ENCODE data around the gene INPP4B. TPM values are rescaled to one million over a fixed set of nuclear protein-coding genes. Genes with fewer than 3 reads are reported as not detected.

INPP4B gene
- total RNA-seq, 1 experiment from 2014 or later: 0.07 TPM

DNA sequence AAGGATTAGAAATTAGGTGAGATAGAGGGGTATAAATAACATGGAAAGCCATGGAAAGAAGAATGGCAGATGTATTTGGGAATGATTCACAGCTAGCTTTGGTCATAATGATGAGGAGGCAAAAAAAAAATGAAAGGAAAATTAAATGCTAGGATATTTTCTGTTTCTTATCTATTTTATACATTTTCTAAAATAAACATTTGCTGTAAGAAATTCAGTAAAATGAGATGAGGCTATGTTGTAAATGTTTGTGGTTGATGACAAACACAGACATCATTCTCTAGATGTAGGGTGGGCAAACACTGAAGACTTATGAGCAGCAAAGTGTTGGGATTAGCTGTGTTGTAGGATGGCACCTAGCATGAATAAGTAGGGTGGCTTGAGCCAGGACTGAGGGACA is 802.6 kb downstream of the INPP4B start:
- Mint-ChIP-seq H3K27me3 (ENCODE audit: low read depth) (no peaks in the 10 kb centered on the region), H3K9me3 (no peaks in the 10 kb centered on the region; a peak in 1 of 5 replicates), H3K4me3 (no peak overlapping the region), H3K27ac (no peak overlapping the region), H3K4me1 (peaks cover 32 to 33% of the 10 kb centered on the region in 2 experiments), H3K36me3 (ENCODE audit: insufficient read depth in 1 of 3, low read depth in 3 of 3) (no peaks in the 10 kb centered on the region)
- Histone ChIP-seq H4K91ac (ENCODE audit: insufficient read length, low read depth, low read length) (no peak overlapping the region), H2AK5ac (ENCODE audit: insufficient read length, low read length) (no peak overlapping the region), H3K27me3 (ENCODE audit: insufficient read depth, low read length) (no peaks in the 10 kb centered on the region), H3K23me2 (ENCODE audit: insufficient read length, low read depth, low read length, poor library complexity, severe bottlenecking) (no peaks in the 10 kb centered on the region), H3K9me3 (ENCODE audit: control insufficient read depth, low read depth, low read length) (no peaks in the 10 kb centered on the region), H2AFZ (ENCODE audit: low read length) (no peak overlapping the region), H3K9ac (ENCODE audit: extremely low read depth, insufficient read length, low read length) (no peak overlapping the region), H4K8ac (replicated peaks; ENCODE audit: insufficient read length, low read depth, low read length) (no peak overlapping the region), H3T11ph (ENCODE audit: low read length) (no peak overlapping the region), H3K56ac (ENCODE audit: insufficient read length, low read depth, low read length) (no peak overlapping the region), H2BK12ac (ENCODE audit: insufficient read length, low read depth, low read length) (no peak overlapping the region), H3K4me2 (ENCODE audit: insufficient read depth, insufficient read length, low read length) (no peak overlapping the region), H3K79me2 (ENCODE audit: insufficient read depth, low read length) (no peaks in the 10 kb centered on the region), H4K5ac (ENCODE audit: insufficient read length, low read depth, low read length) (no peak overlapping the region), H3K14ac (ENCODE audit: insufficient read depth, low read length) (no peak overlapping the region), H3K4me1 (ENCODE audit: insufficient read depth, low read length) (no peaks in the 10 kb centered on the region; the same call in 1 of the 2 replicates), H3K79me1 (ENCODE audit: insufficient read depth, low read depth, low read length, poor library complexity, severe bottlenecking) (no peaks in the 10 kb centered on the region), H4K20me1 (ENCODE audit: control insufficient read depth, insufficient read depth, insufficient read length) (no peaks in the 10 kb centered on the region), H3K27ac (ENCODE audit: insufficient read length, low read depth, low read length) (no peak overlapping the region), H2BK5ac (ENCODE audit: insufficient read length, low read length) (no peak overlapping the region), H2BK20ac (ENCODE audit: low read depth, low read length, poor library complexity, severe bottlenecking) (no peak overlapping the region), H3K4ac (ENCODE audit: low read depth, low read length) (no peak overlapping the region), H2BK120ac (ENCODE audit: low read depth, low read length, poor library complexity, severe bottlenecking) (no peak overlapping the region), H2BK15ac (ENCODE audit: low read depth, low read length) (no peak overlapping the region), H3K18ac (ENCODE audit: insufficient read length, low read depth, low read length) (no peak overlapping the region), H3K23ac (ENCODE audit: insufficient read length, low read depth, low read length) (no peak overlapping the region)
- DNase-seq: no peak
- TF ChIP-seq CTCF (conservative IDR thresholded peaks at IDR 0.05): no peak

Measured in H9 (cell line).